ENCODE measurements around the gene SALL4. TPM values are rescaled to one million over a fixed set of nuclear protein-coding genes. Genes with fewer than 3 reads are reported as not detected.

Gene SALL4
- total RNA-seq, 2 experiments from 2014 or later: 0.08 to 0.11 TPM

Other genes with a start within 250 kb of the SALL4 start
- gene ATP9A, start 34.1 kb downstream of the SALL4 start, total RNA-seq: 1 to 10 TPM; 1.1 to 1.3 TPM